ENCODE data around the gene RPP30.
"Not testable (repeated sequence)": the region's sequence is repeated elsewhere in the genome, so short reads cannot be mapped to it uniquely, and the experiment has no call there.

RPP30 gene

DNA sequence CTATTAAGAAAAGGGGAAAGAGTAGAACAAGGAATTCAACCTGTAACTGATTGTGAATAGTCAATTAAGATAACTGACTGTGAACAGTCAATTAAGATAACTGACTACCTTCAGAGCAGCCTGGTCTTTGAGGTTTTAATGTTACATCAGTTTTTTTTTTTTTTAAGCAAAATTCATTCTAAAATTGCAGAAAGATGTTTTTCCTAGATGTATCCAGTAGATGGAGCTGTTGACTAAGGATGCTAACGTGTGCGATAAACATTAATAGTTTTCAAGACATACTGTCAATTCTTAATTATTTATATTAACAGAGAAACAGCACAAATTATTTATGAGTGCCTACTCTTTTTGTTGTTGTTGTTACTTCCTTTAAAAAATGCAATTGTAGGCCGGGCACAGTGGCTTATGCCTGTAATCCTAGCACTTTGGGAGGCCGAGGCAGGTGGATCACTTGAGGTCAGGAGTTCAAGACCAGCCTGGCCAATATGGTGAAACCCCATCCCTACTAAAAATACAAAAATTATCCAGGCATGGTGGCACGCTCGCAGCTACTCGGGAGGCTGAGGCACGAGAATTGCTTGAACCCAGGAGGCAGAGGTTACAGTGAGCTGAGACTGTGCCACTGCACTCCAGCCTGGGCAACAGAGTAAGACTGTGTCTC, 8.4 kb downstream of the RPP30 start:
- not testable (repeated sequence) for H3K4me3 ChIP-seq (ENCODE audit: low read length); H3K9ac ChIP-seq (ENCODE audit: low read length); H3K36me3 ChIP-seq (ENCODE audit: control insufficient read depth, insufficient read depth, low read length); H3K27me3 ChIP-seq (ENCODE audit: control insufficient read depth, insufficient read depth, low read length); H3K9me3 ChIP-seq (ENCODE audit: control insufficient read depth, low read length)
- peaks cover 10% of the 10 kb centered on the region for H3K4me1 ChIP-seq (ENCODE audit: control insufficient read depth, insufficient read depth, low read length)

DNA sequence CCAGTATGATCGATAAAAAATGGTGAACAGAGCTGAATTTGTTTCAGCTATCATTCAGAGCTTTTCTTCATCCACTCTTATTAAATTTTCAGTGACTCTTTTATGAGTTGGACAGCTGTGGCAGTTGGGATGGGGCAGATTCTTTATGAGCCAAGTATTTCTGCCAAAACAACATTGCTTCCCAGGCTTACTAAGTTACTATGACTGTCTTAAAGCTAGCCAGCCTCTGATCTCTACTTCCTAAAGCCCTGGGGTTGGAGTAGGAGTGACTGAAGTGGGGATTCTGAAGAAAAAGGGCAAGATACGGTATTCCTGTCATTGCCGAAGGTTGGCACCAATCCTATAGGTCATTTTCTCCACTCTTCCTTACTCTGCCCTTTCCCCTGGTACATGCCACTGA, 12.7 kb downstream of the RPP30 start:
- Histone ChIP-seq H3K36me3 (ENCODE audit: control insufficient read depth, insufficient read depth, low read length) (no peaks in the 10 kb centered on the region), H3K9ac (ENCODE audit: low read length) (no peak overlapping the region), H3K27me3 (ENCODE audit: control insufficient read depth, insufficient read depth, low read length) (no peaks in the 10 kb centered on the region), H3K4me1 (ENCODE audit: control insufficient read depth, insufficient read depth, low read length) (peaks cover 29% of the 10 kb centered on the region), H3K4me3 (ENCODE audit: low read length) (no peak overlapping the region), H3K9me3 (ENCODE audit: control insufficient read depth, low read length) (no peaks in the 10 kb centered on the region)

DNA sequence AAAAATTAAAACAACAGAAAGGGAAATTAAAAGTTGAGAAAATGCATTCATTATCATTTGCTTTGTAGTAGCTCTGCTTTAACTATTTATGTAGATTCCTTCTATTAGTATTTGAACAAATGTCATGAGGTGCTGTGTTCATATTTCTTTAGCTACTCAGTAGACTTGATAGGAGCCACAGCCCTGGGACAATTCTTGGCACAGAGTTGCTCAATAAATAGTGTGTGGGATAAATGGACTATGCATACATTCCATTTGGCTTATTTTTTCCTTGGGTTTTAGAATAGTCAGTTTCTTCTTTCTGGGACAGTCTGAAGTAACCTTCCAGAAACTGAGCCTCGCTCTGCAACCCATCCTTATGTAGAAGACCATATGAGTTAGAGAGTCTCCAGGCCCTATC, 13.4 kb downstream of the RPP30 start:
- Histone ChIP-seq H3K9ac (ENCODE audit: low read length) (no peak overlapping the region), H3K27me3 (ENCODE audit: control insufficient read depth, insufficient read depth, low read length) (no peaks in the 10 kb centered on the region), H3K4me3 (ENCODE audit: low read length) (no peak overlapping the region), H3K4me1 (ENCODE audit: control insufficient read depth, insufficient read depth, low read length) (peaks cover 29% of the 10 kb centered on the region), H3K9me3 (ENCODE audit: control insufficient read depth, low read length) (no peaks in the 10 kb centered on the region), H3K36me3 (ENCODE audit: control insufficient read depth, insufficient read depth, low read length) (no peaks in the 10 kb centered on the region)

GRCh38 chr10:90887555-90887954, 15.8 kb downstream of the RPP30 start:
- peaks cover 29% of the 10 kb centered on the region for H3K4me1 ChIP-seq (ENCODE audit: control insufficient read depth, insufficient read depth, low read length)
- no peak overlapping the region for H3K4me3 ChIP-seq (ENCODE audit: low read length)
- H3K9ac ChIP-seq (ENCODE audit: low read length): no peak overlapping the region
- H3K9me3 ChIP-seq (ENCODE audit: control insufficient read depth, low read length): no peaks in the 10 kb centered on the region
- H3K27me3 ChIP-seq (ENCODE audit: control insufficient read depth, insufficient read depth, low read length): no peaks in the 10 kb centered on the region
- no peaks in the 10 kb centered on the region for H3K36me3 ChIP-seq (ENCODE audit: control insufficient read depth, insufficient read depth, low read length)

GRCh38 chr10:90888387-90888786, 16.6 kb downstream of the RPP30 start:
- Histone ChIP-seq H3K9ac (ENCODE audit: low read length) (no peak overlapping the region), H3K27me3 (ENCODE audit: control insufficient read depth, insufficient read depth, low read length) (no peaks in the 10 kb centered on the region), H3K4me3 (ENCODE audit: low read length) (no peak overlapping the region), H3K9me3 (ENCODE audit: control insufficient read depth, low read length) (no peaks in the 10 kb centered on the region), H3K4me1 (ENCODE audit: control insufficient read depth, insufficient read depth, low read length) (peaks cover 29% of the 10 kb centered on the region), H3K36me3 (ENCODE audit: control insufficient read depth, insufficient read depth, low read length) (no peaks in the 10 kb centered on the region)

DNA sequence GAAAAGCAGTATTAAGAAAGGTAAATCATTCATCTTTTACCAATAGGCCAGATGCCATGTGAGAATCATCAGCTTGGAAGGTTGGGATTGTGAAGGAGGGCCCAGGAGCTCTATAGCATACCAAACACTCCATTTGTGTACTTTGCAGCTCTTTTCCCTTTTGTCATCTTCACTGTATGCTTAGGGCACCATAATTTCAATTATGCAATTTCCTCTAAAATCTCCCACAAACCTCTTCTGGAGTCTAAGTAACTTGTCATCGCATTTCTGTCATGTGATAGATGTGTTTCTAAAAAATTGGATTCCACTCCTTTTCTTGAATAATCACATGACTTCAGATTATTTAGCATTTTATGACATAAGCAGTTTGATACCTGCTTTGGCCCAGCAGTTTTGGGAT, 17.9 kb downstream of the RPP30 start:
- Histone ChIP-seq H3K27me3 (ENCODE audit: control insufficient read depth, insufficient read depth, low read length) (no peaks in the 10 kb centered on the region), H3K9me3 (ENCODE audit: control insufficient read depth, low read length) (no peaks in the 10 kb centered on the region), H3K9ac (ENCODE audit: low read length) (no peak overlapping the region), H3K4me1 (ENCODE audit: control insufficient read depth, insufficient read depth, low read length) (peaks cover 24% of the 10 kb centered on the region), H3K36me3 (ENCODE audit: control insufficient read depth, insufficient read depth, low read length) (no peaks in the 10 kb centered on the region), H3K4me3 (ENCODE audit: low read length) (no peak overlapping the region)

- no peaks in the 10 kb centered on the region for H3K36me3 ChIP-seq (ENCODE audit: control insufficient read depth, insufficient read depth, low read length)
- no peak overlapping the region for H3K4me3 ChIP-seq (ENCODE audit: low read length)
- peaks cover 17% of the 10 kb centered on the region for H3K4me1 ChIP-seq (ENCODE audit: control insufficient read depth, insufficient read depth, low read length)
- H3K9ac ChIP-seq (ENCODE audit: low read length): no peak overlapping the region
- no peaks in the 10 kb centered on the region for H3K27me3 ChIP-seq (ENCODE audit: control insufficient read depth, insufficient read depth, low read length)
- H3K9me3 ChIP-seq (ENCODE audit: control insufficient read depth, low read length): no peaks in the 10 kb centered on the region
Measured at GRCh38 chr10:90890347-90890746, 18.6 kb downstream of the RPP30 start.

- Histone ChIP-seq H3K4me1 (ENCODE audit: control insufficient read depth, insufficient read depth, low read length) (peaks cover 4% of the 10 kb centered on the region), H3K27me3 (ENCODE audit: control insufficient read depth, insufficient read depth, low read length) (no peaks in the 10 kb centered on the region), H3K9ac (ENCODE audit: low read length) (no peak overlapping the region), H3K36me3 (ENCODE audit: control insufficient read depth, insufficient read depth, low read length) (no peaks in the 10 kb centered on the region), H3K9me3 (ENCODE audit: control insufficient read depth, low read length) (no peaks in the 10 kb centered on the region), H3K4me3 (ENCODE audit: low read length) (no peak overlapping the region)
Measured at GRCh38 chr10:90893190-90893589, 21.4 kb downstream of the RPP30 start.

DNA sequence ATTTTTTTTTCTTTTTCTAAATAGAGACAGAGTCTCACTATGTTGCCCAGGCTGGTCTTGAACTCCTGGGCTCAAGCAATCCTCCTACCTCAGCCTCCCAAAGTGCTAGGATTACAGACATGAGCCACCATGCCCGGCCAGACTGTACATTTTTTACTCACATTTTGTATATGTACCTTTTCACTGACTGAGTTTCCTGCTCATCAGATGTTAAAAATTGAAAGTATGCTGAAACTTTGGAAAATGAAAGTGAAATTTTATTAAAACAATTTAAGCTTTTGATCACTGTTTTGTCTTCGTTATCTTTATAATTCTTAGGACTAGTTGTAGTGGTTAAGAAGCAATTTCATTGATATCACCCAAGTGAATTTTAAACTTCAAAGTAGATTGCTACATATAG, 25.1 kb downstream of the RPP30 start:
- not testable (repeated sequence) for H3K27me3 ChIP-seq (ENCODE audit: control insufficient read depth, insufficient read depth, low read length); H3K9me3 ChIP-seq (ENCODE audit: control insufficient read depth, low read length); H3K9ac ChIP-seq (ENCODE audit: low read length); H3K36me3 ChIP-seq (ENCODE audit: control insufficient read depth, insufficient read depth, low read length); H3K4me1 ChIP-seq (ENCODE audit: control insufficient read depth, insufficient read depth, low read length); H3K4me3 ChIP-seq (ENCODE audit: low read length)

DNA sequence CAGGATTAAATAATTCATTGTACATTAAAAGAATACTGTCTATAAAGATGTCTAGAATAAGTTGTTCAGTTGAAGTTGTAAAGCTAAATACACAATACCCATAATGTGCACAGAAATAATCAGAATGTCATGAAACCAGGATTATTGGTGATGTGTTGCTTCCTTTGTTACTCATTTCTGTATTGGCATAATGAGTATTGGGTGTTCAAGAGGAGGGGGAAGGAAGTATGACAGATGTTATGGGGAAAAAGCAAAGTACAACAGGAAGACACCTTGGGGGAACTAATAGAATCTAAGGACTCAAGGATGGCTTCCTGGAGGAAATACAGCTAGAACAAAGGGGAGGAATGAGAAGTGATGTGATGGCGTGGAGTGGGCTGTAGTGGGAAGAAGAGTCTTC, 34.2 kb downstream of the RPP30 start:
- no peaks in the 10 kb centered on the region for H3K27me3 ChIP-seq (ENCODE audit: control insufficient read depth, insufficient read depth, low read length)
- H3K4me1 ChIP-seq (ENCODE audit: control insufficient read depth, insufficient read depth, low read length): no peaks in the 10 kb centered on the region
- H3K9me3 ChIP-seq (ENCODE audit: control insufficient read depth, low read length): no peaks in the 10 kb centered on the region
- no peaks in the 10 kb centered on the region for H3K36me3 ChIP-seq (ENCODE audit: control insufficient read depth, insufficient read depth, low read length)
- no peak overlapping the region for H3K9ac ChIP-seq (ENCODE audit: low read length)
- H3K4me3 ChIP-seq (ENCODE audit: low read length): no peak overlapping the region

DNA sequence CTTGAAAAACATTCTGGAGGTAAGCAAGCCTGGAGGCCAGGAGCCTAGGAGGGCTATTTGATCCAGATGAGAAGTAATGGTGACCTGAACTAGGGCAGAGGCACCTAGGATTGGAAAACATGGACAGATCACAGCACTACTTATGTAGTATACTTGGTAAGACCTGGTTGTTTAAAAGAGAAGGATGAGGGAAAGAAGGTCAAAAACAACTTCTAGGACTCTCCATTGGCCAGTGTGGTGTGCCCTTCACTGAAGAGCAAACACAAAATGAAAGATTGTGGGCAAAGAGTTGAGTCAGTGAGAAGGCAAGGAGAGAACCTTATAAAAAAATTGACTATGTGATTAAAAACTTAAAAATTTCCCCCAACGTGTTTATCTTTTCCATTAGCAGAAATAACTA, 34.8 kb downstream of the RPP30 start:
- H3K36me3 ChIP-seq (ENCODE audit: control insufficient read depth, insufficient read depth, low read length): no peaks in the 10 kb centered on the region
- no peak overlapping the region for H3K4me3 ChIP-seq (ENCODE audit: low read length)
- no peaks in the 10 kb centered on the region for H3K9me3 ChIP-seq (ENCODE audit: control insufficient read depth, low read length)
- H3K27me3 ChIP-seq (ENCODE audit: control insufficient read depth, insufficient read depth, low read length): no peaks in the 10 kb centered on the region
- H3K4me1 ChIP-seq (ENCODE audit: control insufficient read depth, insufficient read depth, low read length): no peaks in the 10 kb centered on the region
- H3K9ac ChIP-seq (ENCODE audit: low read length): no peak overlapping the region

GRCh38 chr10:90911133-90912051, 39.6 kb downstream of the RPP30 start:
- Histone ChIP-seq H3K9ac (ENCODE audit: low read length) (no peak overlapping the region), H3K4me1 (ENCODE audit: control insufficient read depth, insufficient read depth, low read length) (no peaks in the 10 kb centered on the region), H3K27me3 (ENCODE audit: control insufficient read depth, insufficient read depth, low read length) (no peaks in the 10 kb centered on the region), H3K9me3 (ENCODE audit: control insufficient read depth, low read length) (no peaks in the 10 kb centered on the region), H3K36me3 (ENCODE audit: control insufficient read depth, insufficient read depth, low read length) (no peaks in the 10 kb centered on the region), H3K4me3 (ENCODE audit: low read length) (no peak overlapping the region)
